ENCODE results near the gene NXN.

DNA sequence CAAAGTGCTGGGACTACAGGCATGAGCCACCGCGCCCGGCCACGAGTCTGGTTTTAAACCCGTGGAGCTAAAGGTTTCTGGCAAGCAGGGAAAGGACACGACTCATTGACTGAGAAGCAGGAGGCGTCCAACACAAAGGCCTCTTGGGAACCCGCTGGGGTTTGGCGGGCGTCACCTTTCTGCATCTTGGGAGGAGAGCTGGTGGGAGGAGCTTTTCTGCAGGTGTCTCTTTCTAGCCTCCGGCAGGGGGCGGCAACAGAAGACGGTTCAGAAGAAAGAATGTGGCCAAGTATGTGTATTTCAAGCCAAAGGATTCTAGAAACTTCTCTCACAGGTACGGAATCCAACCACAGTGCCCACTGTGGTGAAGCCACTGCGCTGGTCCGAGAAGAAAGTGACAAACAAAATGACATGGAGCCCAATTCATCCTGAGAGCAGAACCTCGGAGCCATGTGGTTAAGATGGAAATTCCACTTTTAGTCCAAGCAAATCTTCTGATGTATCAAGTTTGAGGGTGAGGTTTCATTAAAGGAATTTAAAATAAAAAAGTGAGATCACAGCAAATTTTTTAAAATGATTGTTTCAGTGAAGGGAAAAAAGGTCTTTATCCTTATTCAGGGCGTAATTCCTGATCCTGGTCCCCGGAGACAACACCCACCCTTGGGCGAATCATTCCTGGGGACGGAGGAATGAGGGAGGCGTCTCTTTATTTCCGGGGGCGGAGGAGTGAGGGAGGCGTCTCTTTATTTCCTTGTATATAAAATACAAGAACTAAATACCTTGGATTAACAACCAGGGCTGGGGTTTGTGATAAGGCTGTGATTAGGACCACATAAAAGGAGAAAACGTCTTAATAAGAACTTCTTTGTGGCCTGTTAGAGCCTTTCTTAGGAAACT, 99.8 kb downstream of the NXN start:
- TF ChIP-seq MXI1 (conservative IDR thresholded peaks at IDR 0.05; ENCODE audit: poor library complexity, severe bottlenecking), result no peak
- TF ChIP-seq, protein P1, sequence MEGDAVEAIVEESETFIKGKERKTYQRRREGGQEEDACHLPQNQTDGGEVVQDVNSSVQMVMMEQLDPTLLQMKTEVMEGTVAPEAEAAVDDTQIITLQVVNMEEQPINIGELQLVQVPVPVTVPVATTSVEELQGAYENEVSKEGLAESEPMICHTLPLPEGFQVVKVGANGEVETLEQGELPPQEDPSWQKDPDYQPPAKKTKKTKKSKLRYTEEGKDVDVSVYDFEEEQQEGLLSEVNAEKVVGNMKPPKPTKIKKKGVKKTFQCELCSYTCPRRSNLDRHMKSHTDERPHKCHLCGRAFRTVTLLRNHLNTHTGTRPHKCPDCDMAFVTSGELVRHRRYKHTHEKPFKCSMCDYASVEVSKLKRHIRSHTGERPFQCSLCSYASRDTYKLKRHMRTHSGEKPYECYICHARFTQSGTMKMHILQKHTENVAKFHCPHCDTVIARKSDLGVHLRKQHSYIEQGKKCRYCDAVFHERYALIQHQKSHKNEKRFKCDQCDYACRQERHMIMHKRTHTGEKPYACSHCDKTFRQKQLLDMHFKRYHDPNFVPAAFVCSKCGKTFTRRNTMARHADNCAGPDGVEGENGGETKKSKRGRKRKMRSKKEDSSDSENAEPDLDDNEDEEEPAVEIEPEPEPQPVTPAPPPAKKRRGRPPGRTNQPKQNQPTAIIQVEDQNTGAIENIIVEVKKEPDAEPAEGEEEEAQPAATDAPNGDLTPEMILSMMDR (IDR thresholded peaks at IDR 0.05; ENCODE audit: poor library complexity, severe bottlenecking), result peak; percentile 14
- no peak for TF ChIP-seq RAD21 (conservative IDR thresholded peaks at IDR 0.05)
- no peak for TF ChIP-seq POLR2AphosphoS5 (IDR thresholded peaks at IDR 0.05)
